SK-N-SH (cell line): ENCODE data around the gene IGF2BP2.

Experiments
- CHD2 ChIP-seq: fragments of 150-350 bp; IDR thresholded peaks from 2 replicates; pipeline ENCODE4 v1.6.1; 2018; ENCODE audit warnings: low read length; ENCODE audit not compliant: partially characterized antibody
- FOXM1 ChIP-seq: IDR thresholded peaks from 2 replicates; pipeline ENCODE4 v1.4.0; 2012; ENCODE audit warnings: low read depth, mild to moderate bottlenecking
- TF ChIP-seq, protein P1 (sequence below): IDR thresholded peaks from 2 replicates; pipeline ENCODE4 v1.4.0; 2012; ENCODE audit warnings: low read depth
- TF ChIP-seq, protein P2 (sequence below): fragments of 200-600 bp; sonication (generic); IDR thresholded peaks from 2 replicates; pipeline ENCODE4 v1.6.1; 2017; ENCODE audit warnings: antibody characterized with exemption, mild to moderate bottlenecking, moderate library complexity

DNA sequence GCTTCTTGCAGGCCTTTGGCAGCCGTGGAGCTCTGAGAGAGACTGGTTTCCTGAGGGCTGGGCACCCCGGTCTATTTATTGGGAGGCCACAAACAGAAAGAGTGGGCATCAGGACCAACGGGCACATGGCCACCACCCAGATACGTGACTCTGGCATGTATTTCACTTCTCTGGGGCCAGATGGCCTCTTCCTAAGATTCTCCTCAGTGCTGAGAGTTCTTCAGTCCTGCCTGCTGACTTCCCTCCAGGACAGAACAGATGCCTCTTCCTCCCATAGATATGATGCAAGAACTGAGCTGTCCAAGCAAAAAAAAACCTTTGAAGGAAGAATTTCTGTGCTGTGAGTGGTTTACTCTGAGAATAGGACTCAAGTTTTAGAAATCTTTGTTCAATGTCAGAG, 107.7 kb downstream of the IGF2BP2 start:
- TF ChIP-seq FOXM1 (no peak), CHD2 (no peak)
- TF ChIP-seq, protein P1, sequence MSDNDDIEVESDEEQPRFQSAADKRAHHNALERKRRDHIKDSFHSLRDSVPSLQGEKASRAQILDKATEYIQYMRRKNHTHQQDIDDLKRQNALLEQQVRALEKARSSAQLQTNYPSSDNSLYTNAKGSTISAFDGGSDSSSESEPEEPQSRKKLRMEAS, result no peak
- TF ChIP-seq, protein P2, sequence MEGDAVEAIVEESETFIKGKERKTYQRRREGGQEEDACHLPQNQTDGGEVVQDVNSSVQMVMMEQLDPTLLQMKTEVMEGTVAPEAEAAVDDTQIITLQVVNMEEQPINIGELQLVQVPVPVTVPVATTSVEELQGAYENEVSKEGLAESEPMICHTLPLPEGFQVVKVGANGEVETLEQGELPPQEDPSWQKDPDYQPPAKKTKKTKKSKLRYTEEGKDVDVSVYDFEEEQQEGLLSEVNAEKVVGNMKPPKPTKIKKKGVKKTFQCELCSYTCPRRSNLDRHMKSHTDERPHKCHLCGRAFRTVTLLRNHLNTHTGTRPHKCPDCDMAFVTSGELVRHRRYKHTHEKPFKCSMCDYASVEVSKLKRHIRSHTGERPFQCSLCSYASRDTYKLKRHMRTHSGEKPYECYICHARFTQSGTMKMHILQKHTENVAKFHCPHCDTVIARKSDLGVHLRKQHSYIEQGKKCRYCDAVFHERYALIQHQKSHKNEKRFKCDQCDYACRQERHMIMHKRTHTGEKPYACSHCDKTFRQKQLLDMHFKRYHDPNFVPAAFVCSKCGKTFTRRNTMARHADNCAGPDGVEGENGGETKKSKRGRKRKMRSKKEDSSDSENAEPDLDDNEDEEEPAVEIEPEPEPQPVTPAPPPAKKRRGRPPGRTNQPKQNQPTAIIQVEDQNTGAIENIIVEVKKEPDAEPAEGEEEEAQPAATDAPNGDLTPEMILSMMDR, result no peak
